ENCODE measurements around the gene BORCS8. TPM values are rescaled to one million over a fixed set of nuclear protein-coding genes. Genes with fewer than 3 reads are reported as not detected.

The BORCS8 gene
- total RNA-seq, 2 donors from 2014 or later = 18.0 to 26.9 TPM

GRCh38 chr19:19236173-19236572, 44.2 kb upstream of the BORCS8 start:
- no peak overlapping the region for H3K4me3 ChIP-seq
- H3K27me3 ChIP-seq (replicated peaks; ENCODE audit: insufficient read depth) = peaks cover 4% of the 10 kb centered on the region
- intact Hi-C loops (cut with DNase I) = no loop called here
- TF ChIP-seq POLR2A (IDR thresholded peaks at IDR 0.05) = no peak
- TF ChIP-seq CTCF (IDR thresholded peaks at IDR 0.05) = no peak
- TF ChIP-seq POLR2AphosphoS5 (IDR thresholded peaks at IDR 0.05) = no peak
- no peak for DNase-seq (ENCODE audit: low spot score)
- H3K27ac ChIP-seq = no peak overlapping the region
- no peaks in the 10 kb centered on the region for H3K4me1 ChIP-seq (replicated peaks)
- H3K9me3 ChIP-seq = peaks cover 4% of the 10 kb centered on the region
- no peaks in the 10 kb centered on the region for H3K36me3 ChIP-seq

GRCh38 chr19:19234220-19234816, 42.4 kb upstream of the BORCS8 start:
- WGBS = 95% methylated on average over 2 of the region's 2 CpGs
- no peaks in the 10 kb centered on the region for H3K4me1 ChIP-seq (replicated peaks)
- no peak overlapping the region for H3K27ac ChIP-seq
- H3K9me3 ChIP-seq = peaks cover 4% of the 10 kb centered on the region
- no peaks in the 10 kb centered on the region for H3K27me3 ChIP-seq (replicated peaks; ENCODE audit: insufficient read depth)
- DNase-seq (ENCODE audit: low spot score) = no peak
- intact Hi-C loops (cut with DNase I) = no loop called here
- TF ChIP-seq POLR2A (IDR thresholded peaks at IDR 0.05) = no peak
- TF ChIP-seq CTCF (IDR thresholded peaks at IDR 0.05) = no peak
- TF ChIP-seq POLR2AphosphoS5 (IDR thresholded peaks at IDR 0.05) = no peak
- no peak overlapping the region for H3K4me3 ChIP-seq
- H3K36me3 ChIP-seq = no peaks in the 10 kb centered on the region

- H3K27me3 ChIP-seq (replicated peaks; ENCODE audit: insufficient read depth) = no peaks in the 10 kb centered on the region
- no peaks in the 10 kb centered on the region for H3K36me3 ChIP-seq
- no peak for DNase-seq (ENCODE audit: low spot score)
- intact Hi-C loops (cut with DNase I) = no loop called here
- H3K27ac ChIP-seq = no peak overlapping the region
- H3K4me3 ChIP-seq = no peak overlapping the region
- no peak for TF ChIP-seq CTCF (IDR thresholded peaks at IDR 0.05)
- TF ChIP-seq POLR2AphosphoS5 (IDR thresholded peaks at IDR 0.05) = no peak
- no peak for TF ChIP-seq POLR2A (IDR thresholded peaks at IDR 0.05)
- 68% methylated on average over 19 of the region's 19 CpGs for WGBS
- H3K4me1 ChIP-seq (replicated peaks) = no peaks in the 10 kb centered on the region
- H3K9me3 ChIP-seq = peaks cover 4% of the 10 kb centered on the region
These were observed 40.3 kb upstream of the BORCS8 start for GRCh38 chr19:19232261-19232721.

- H3K4me1 ChIP-seq (replicated peaks) = no peaks in the 10 kb centered on the region
- H3K36me3 ChIP-seq = no peaks in the 10 kb centered on the region
- peaks cover 4% of the 10 kb centered on the region for H3K9me3 ChIP-seq
- intact Hi-C loops (cut with DNase I) = no loop called here
- H3K27ac ChIP-seq = no peak overlapping the region
- DNase-seq (ENCODE audit: low spot score) = no peak
- H3K27me3 ChIP-seq (replicated peaks; ENCODE audit: insufficient read depth) = no peaks in the 10 kb centered on the region
- WGBS = 49% methylated on average over 9 of the region's 9 CpGs
- TF ChIP-seq POLR2A (IDR thresholded peaks at IDR 0.05) (no peak), CTCF (IDR thresholded peaks at IDR 0.05) (no peak), POLR2AphosphoS5 (IDR thresholded peaks at IDR 0.05) (no peak)
- no peak overlapping the region for H3K4me3 ChIP-seq
These were observed 39.0 kb upstream of the BORCS8 start for GRCh38 chr19:19230999-19231398.

- Histone ChIP-seq H3K4me3 (no peak overlapping the region), H3K27ac (no peak overlapping the region), H3K4me1 (replicated peaks) (no peaks in the 10 kb centered on the region), H3K9me3 (peaks cover 4% of the 10 kb centered on the region), H3K36me3 (no peaks in the 10 kb centered on the region), H3K27me3 (replicated peaks; ENCODE audit: insufficient read depth) (no peaks in the 10 kb centered on the region)
- intact Hi-C loops (cut with DNase I) = loop anchor here (10.0 kb wide), 1 partner anchor 85 kb away; no protein-coding TSS in a partner anchor
- no peak for DNase-seq (ENCODE audit: low spot score)
- WGBS = 63% methylated on average over 3 of the region's 3 CpGs
- no peak for TF ChIP-seq POLR2A (IDR thresholded peaks at IDR 0.05)
- no peak for TF ChIP-seq POLR2AphosphoS5 (IDR thresholded peaks at IDR 0.05)
- no peak for TF ChIP-seq CTCF (IDR thresholded peaks at IDR 0.05)
These were observed 37.7 kb upstream of the BORCS8 start for GRCh38 chr19:19229701-19230100.

All from prostate gland (tissue), 2 donors.